ENCODE results near the gene C9orf43.
"Not testable (repeated sequence)": the region's sequence is repeated elsewhere in the genome, so short reads cannot be mapped to it uniquely, and the experiment has no call there.

The C9orf43 gene

GRCh38 chr9:113436728-113437515 is 26.4 kb downstream of the C9orf43 start:
- no peak for DNase-seq (ENCODE audit: low read depth)
- no peak for TF ChIP-seq CTCF (conservative IDR thresholded peaks at IDR 0.05; ENCODE audit: control insufficient read depth, insufficient read depth, low read depth, low read length)

GRCh38 chr9:113437716-113438115 is 27.2 kb downstream of the C9orf43 start:
- DNase-seq (ENCODE audit: low read depth); H3K4me3 ChIP-seq (ENCODE audit: control insufficient read depth, low read depth, low read length): not testable (repeated sequence)

More at GRCh38 chr9:113436728-113437515, 26.4 kb downstream of the C9orf43 start:
- no peak overlapping the region for H3K4me3 ChIP-seq (ENCODE audit: control insufficient read depth, low read depth, low read length)

- H3K4me3 ChIP-seq (ENCODE audit: control insufficient read depth, low read depth, low read length) = no peak overlapping the region
- no peak for TF ChIP-seq CTCF (conservative IDR thresholded peaks at IDR 0.05; ENCODE audit: control insufficient read depth, insufficient read depth, low read depth, low read length)
- DNase-seq (ENCODE audit: low read depth) = no peak
Measured at GRCh38 chr9:113444736-113445135, 34.2 kb downstream of the C9orf43 start.

- peak; percentile 52 for TF ChIP-seq CTCF (conservative IDR thresholded peaks at IDR 0.05; ENCODE audit: control insufficient read depth, insufficient read depth, low read depth, low read length)
- peak; percentile 67 for DNase-seq (ENCODE audit: low read depth)
- H3K4me3 ChIP-seq (ENCODE audit: control insufficient read depth, low read depth, low read length) = no peak overlapping the region
Measured at GRCh38 chr9:113446323-113446740, 35.8 kb downstream of the C9orf43 start.

- no peak for TF ChIP-seq CTCF (conservative IDR thresholded peaks at IDR 0.05; ENCODE audit: control insufficient read depth, insufficient read depth, low read depth, low read length)
- H3K4me3 ChIP-seq (ENCODE audit: control insufficient read depth, low read depth, low read length) = no peak overlapping the region
- peak; percentile 26 for DNase-seq (ENCODE audit: low read depth)
Measured at GRCh38 chr9:113449376-113449775, 38.8 kb downstream of the C9orf43 start.

DNA sequence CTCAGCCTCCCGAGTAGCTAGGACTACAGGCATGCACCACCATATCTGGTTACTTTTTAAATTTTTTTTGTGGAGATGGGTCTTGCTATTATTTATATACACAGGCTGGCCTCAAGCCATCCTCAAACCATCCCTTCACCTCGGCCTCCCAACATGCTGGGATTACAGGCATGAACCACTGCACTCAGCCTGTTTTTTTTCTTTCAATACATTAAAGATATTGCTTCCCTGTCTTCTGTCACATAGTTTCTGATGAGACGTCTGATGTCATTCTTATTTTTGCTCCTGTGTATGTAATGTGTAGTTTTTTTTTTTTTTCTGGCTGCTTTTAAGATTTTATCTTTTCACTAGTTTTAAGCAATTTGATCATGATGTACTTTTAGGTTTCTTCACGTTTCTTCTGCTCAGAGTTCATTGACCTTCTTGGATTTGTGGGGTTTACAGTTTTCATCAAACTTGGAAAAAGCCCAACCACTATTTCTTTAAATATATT is 41.6 kb downstream of the C9orf43 start:
- no peak for DNase-seq (ENCODE audit: low read depth)
- H3K4me3 ChIP-seq (ENCODE audit: control insufficient read depth, low read depth, low read length) = no peak overlapping the region
- TF ChIP-seq CTCF (conservative IDR thresholded peaks at IDR 0.05; ENCODE audit: control insufficient read depth, insufficient read depth, low read depth, low read length) = no peak

DNA sequence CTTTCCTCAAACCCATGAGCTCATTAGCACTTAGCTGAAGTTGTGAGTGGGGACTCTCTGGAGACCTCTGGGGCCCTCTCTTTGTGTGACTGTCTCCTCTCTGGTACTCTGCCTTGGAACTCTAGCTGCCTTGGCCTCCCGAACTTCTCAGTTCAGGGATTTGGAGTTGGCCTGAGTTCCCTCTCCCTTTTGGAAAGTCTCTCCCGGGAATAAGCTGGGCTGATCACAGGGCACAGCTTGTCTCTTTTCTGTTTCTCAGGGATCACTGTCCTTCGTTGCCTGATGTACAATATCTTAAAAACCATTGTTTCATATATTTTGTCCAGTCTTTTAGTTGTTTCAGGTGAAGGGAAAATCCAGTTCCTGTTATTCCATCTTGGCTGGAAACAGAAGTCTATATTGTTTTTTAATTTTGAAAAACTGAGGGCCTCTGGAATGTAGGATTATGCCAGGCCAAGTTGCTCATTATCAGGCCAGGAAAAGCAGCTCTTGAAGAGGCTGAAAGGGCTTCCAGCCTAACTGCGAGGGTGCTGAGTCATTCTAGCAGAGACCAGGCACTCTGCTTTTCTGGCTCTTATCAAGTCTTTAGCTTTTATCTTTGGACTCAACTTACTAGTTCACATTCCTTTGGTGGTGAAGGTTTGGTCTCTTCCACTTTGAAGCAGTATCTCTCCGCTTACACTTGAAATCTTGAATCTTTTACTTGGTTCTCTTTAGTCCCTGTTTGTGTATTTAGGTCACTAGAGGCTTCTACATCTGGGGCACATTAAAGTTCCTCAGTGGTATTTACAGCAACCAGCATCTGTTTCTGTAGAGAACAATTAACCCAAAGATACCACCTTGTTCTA is 44.6 kb downstream of the C9orf43 start:
- TF ChIP-seq CTCF (conservative IDR thresholded peaks at IDR 0.05; ENCODE audit: control insufficient read depth, insufficient read depth, low read depth, low read length) = no peak
- H3K4me3 ChIP-seq (ENCODE audit: control insufficient read depth, low read depth, low read length) = no peak overlapping the region
- peak; percentile 84 for DNase-seq (ENCODE audit: low read depth)
